ENCODE results near the gene GALNT6. TPM values are rescaled to one million over a fixed set of nuclear protein-coding genes. Genes with fewer than 3 reads are reported as not detected.

Gene GALNT6
- total RNA-seq, 1 experiment from 2014 or later = 0.10 TPM

- Histone ChIP-seq H3K27ac (no peak overlapping the region), H3K4me3 (no peak overlapping the region), H3K36me3 (no peaks in the 10 kb centered on the region), H3K27me3 (peaks cover 5% of the 10 kb centered on the region; the same call in 1 of the 2 replicates), H3K9me3 (replicated peaks) (no peaks in the 10 kb centered on the region), H3K4me1 (0 out of 2 replicates have a peak, but pooled peaks cover 4% of the 10 kb centered on the region)
- DNase-seq = no peak
Observed at GRCh38 chr12:51364001-51364400, 27.2 kb downstream of the GALNT6 start.

GRCh38 chr12:51362747-51363342, 28.4 kb downstream of the GALNT6 start:
- no peak for DNase-seq
- no peak overlapping the region for H3K27ac ChIP-seq
- H3K36me3 ChIP-seq = no peaks in the 10 kb centered on the region
- no peaks in the 10 kb centered on the region for H3K9me3 ChIP-seq (replicated peaks)
- no peaks in the 10 kb centered on the region for H3K4me1 ChIP-seq
- no peak overlapping the region for H3K4me3 ChIP-seq
- peaks cover 5% of the 10 kb centered on the region; the same call in 1 of the 2 replicates for H3K27me3 ChIP-seq

GRCh38 chr12:51362307-51362706, 28.9 kb downstream of the GALNT6 start:
- no peak overlapping the region for H3K4me3 ChIP-seq
- peak in 1 of 2 experiments; percentile 21 for DNase-seq
- H3K36me3 ChIP-seq = no peaks in the 10 kb centered on the region
- H3K4me1 ChIP-seq = no peaks in the 10 kb centered on the region
- H3K27ac ChIP-seq = no peak overlapping the region
- H3K9me3 ChIP-seq (replicated peaks) = no peaks in the 10 kb centered on the region
- H3K27me3 ChIP-seq = peaks cover 5% of the 10 kb centered on the region; the same call in 1 of the 2 replicates

GRCh38 chr12:51361161-51362016, 29.8 kb downstream of the GALNT6 start:
- no peak overlapping the region for H3K4me3 ChIP-seq
- DNase-seq = no peak
- H3K27ac ChIP-seq = no peak overlapping the region
- no peaks in the 10 kb centered on the region for H3K9me3 ChIP-seq (replicated peaks)
- H3K36me3 ChIP-seq = no peaks in the 10 kb centered on the region
- no peaks in the 10 kb centered on the region for H3K4me1 ChIP-seq
- peaks cover 5% of the 10 kb centered on the region; the same call in 1 of the 2 replicates for H3K27me3 ChIP-seq

- no peaks in the 10 kb centered on the region for H3K9me3 ChIP-seq (replicated peaks)
- no peak overlapping the region for H3K4me3 ChIP-seq
- DNase-seq = no peak
- H3K27ac ChIP-seq = no peak overlapping the region
- peaks cover 5% of the 10 kb centered on the region; the same call in 1 of the 2 replicates for H3K27me3 ChIP-seq
- H3K4me1 ChIP-seq = no peaks in the 10 kb centered on the region
- H3K36me3 ChIP-seq = no peaks in the 10 kb centered on the region
Observed at GRCh38 chr12:51360315-51360714, 30.9 kb downstream of the GALNT6 start.

GRCh38 chr12:51359851-51360250, 31.4 kb downstream of the GALNT6 start:
- no peak overlapping the region for H3K4me3 ChIP-seq
- H3K27me3 ChIP-seq = peaks cover 5% of the 10 kb centered on the region; the same call in 1 of the 2 replicates
- H3K9me3 ChIP-seq (replicated peaks) = no peaks in the 10 kb centered on the region
- H3K36me3 ChIP-seq = no peaks in the 10 kb centered on the region
- DNase-seq = no peak
- H3K27ac ChIP-seq = no peak overlapping the region
- no peaks in the 10 kb centered on the region for H3K4me1 ChIP-seq

GRCh38 chr12:51358496-51358895, 32.7 kb downstream of the GALNT6 start:
- H3K4me3 ChIP-seq = no peak overlapping the region
- DNase-seq = no peak
- H3K27ac ChIP-seq = no peak overlapping the region
- H3K36me3 ChIP-seq = no peaks in the 10 kb centered on the region
- peaks cover 5% of the 10 kb centered on the region; the same call in 1 of the 2 replicates for H3K27me3 ChIP-seq
- no peaks in the 10 kb centered on the region for H3K9me3 ChIP-seq (replicated peaks)
- no peaks in the 10 kb centered on the region for H3K4me1 ChIP-seq

GRCh38 chr12:51357374-51358047, 33.7 kb downstream of the GALNT6 start:
- H3K4me3 ChIP-seq = no peak overlapping the region
- peaks cover 5% of the 10 kb centered on the region; the same call in 1 of the 2 replicates for H3K27me3 ChIP-seq
- no peak for DNase-seq
- no peaks in the 10 kb centered on the region for H3K9me3 ChIP-seq (replicated peaks)
- H3K36me3 ChIP-seq = no peaks in the 10 kb centered on the region
- H3K4me1 ChIP-seq = no peaks in the 10 kb centered on the region
- H3K27ac ChIP-seq = no peak overlapping the region

- Histone ChIP-seq H3K9me3 (replicated peaks) (no peaks in the 10 kb centered on the region), H3K4me1 (no peaks in the 10 kb centered on the region), H3K27me3 (peaks cover 3% of the 10 kb centered on the region), H3K27ac (no peak overlapping the region), H3K4me3 (no peak overlapping the region), H3K36me3 (no peaks in the 10 kb centered on the region)
- DNase-seq = peak; percentile 74 to 90
Observed at GRCh38 chr12:51351913-51352532, 39.2 kb downstream of the GALNT6 start.

GRCh38 chr12:51349026-51349425, 42.2 kb downstream of the GALNT6 start:
- Histone ChIP-seq H3K4me1 (no peaks in the 10 kb centered on the region), H3K27ac (no peak overlapping the region)
- DNase-seq = no peak

GRCh38 chr12:51348116-51348515, 43.1 kb downstream of the GALNT6 start:
- Histone ChIP-seq H3K9me3 (replicated peaks) (no peaks in the 10 kb centered on the region), H3K36me3 (no peaks in the 10 kb centered on the region), H3K4me1 (no peaks in the 10 kb centered on the region), H3K27ac (no peak overlapping the region), H3K27me3 (peaks cover 3% of the 10 kb centered on the region), H3K4me3 (no peak overlapping the region)
- DNase-seq = no peak

More at GRCh38 chr12:51349026-51349425, 42.2 kb downstream of the GALNT6 start:
- Histone ChIP-seq H3K4me3 (no peak overlapping the region), H3K9me3 (replicated peaks) (no peaks in the 10 kb centered on the region), H3K27me3 (peaks cover 3% of the 10 kb centered on the region), H3K36me3 (no peaks in the 10 kb centered on the region)

GRCh38 chr12:51346581-51346980, 44.6 kb downstream of the GALNT6 start, which contains the start of gene CELA1:
TSS of gene CELA1 (minus strand) at chr12:51346679. CDS start at chr12:51346638, 41 bp downstream.
- Histone ChIP-seq H3K27ac (no peak within 1 kb of the TSS), H3K9me3 (replicated peaks) (no peaks in the 10 kb centered on the region), H3K36me3 (no peaks in the 10 kb centered on the region), H3K4me3 (no peak within 1 kb of the TSS), H3K27me3 (peaks cover 2% of the 10 kb centered on the region), H3K4me1 (no peaks in the 10 kb centered on the region)
- no peak for DNase-seq

GRCh38 chr12:51345681-51346080, 45.5 kb downstream of the GALNT6 start:
- H3K27ac ChIP-seq = no peak overlapping the region
- no peak for DNase-seq
- H3K4me1 ChIP-seq = no peaks in the 10 kb centered on the region; the same call in 1 of the 2 replicates

GRCh38 chr12:51343201-51343600, 48.0 kb downstream of the GALNT6 start:
- DNase-seq = no peak
- H3K4me3 ChIP-seq = no peak overlapping the region
- H3K27me3 ChIP-seq = no peaks in the 10 kb centered on the region; the same call in 1 of the 2 replicates
- no peaks in the 10 kb centered on the region for H3K36me3 ChIP-seq
- H3K27ac ChIP-seq = no peak overlapping the region
- no peaks in the 10 kb centered on the region for H3K9me3 ChIP-seq (replicated peaks)
- H3K4me1 ChIP-seq = no peaks in the 10 kb centered on the region; the same call in 1 of the 2 replicates

More at GRCh38 chr12:51345681-51346080, 45.5 kb downstream of the GALNT6 start:
- no peaks in the 10 kb centered on the region for H3K9me3 ChIP-seq (replicated peaks)
- no peaks in the 10 kb centered on the region for H3K36me3 ChIP-seq
- no peak overlapping the region for H3K4me3 ChIP-seq
- H3K27me3 ChIP-seq = no peaks in the 10 kb centered on the region; the same call in 1 of the 2 replicates

Measured in SJCRH30 (cell line).